Islet precursor cell (in vitro differentiated cells): Measurements from ENCODE around the gene SLC25A22.

ENCODE experiments used
- DNase-seq: peaks from one replicate; pipeline ENCODE4 v3.0.0-alpha.2; 2018

SLC25A22 gene

GRCh38 chr11:821512-822371 is 23.7 kb upstream of the SLC25A22 start:
- DNase-seq = no peak

GRCh38 chr11:820655-821511 is 22.8 kb upstream of the SLC25A22 start:
- no peak for DNase-seq

- peak; percentile 87 for DNase-seq
These were observed 22.0 kb upstream of the SLC25A22 start for GRCh38 chr11:819943-820649.

- DNase-seq = peak; percentile 93
These were observed 21.2 kb upstream of the SLC25A22 start for GRCh38 chr11:819129-819931.

- no peak for DNase-seq
These were observed 20.5 kb upstream of the SLC25A22 start, which contains the start of gene PNPLA2 for GRCh38 chr11:818396-819128. PNPLA2 (plus strand) TSS chr11:818914; CDS start chr11:819719, 805 bp downstream.

- no peak for DNase-seq
These were observed 18.3 kb upstream of the SLC25A22 start for GRCh38 chr11:816433-816779.

- DNase-seq = no peak
These were observed 17.8 kb upstream of the SLC25A22 start for GRCh38 chr11:815675-816432.

GRCh38 chr11:813456-814096 is 15.5 kb upstream of the SLC25A22 start:
- DNase-seq = no peak

- DNase-seq = no peak
These were observed 15.0 kb upstream of the SLC25A22 start for GRCh38 chr11:813072-813455.

GRCh38 chr11:812390-812789 is 14.3 kb upstream of the SLC25A22 start:
- DNase-seq = no peak

- no peak for DNase-seq
These were observed 13.6 kb upstream of the SLC25A22 start for GRCh38 chr11:811446-812245.

- no peak for DNase-seq
These were observed 12.0 kb upstream of the SLC25A22 start for GRCh38 chr11:810040-810567.

- peak; percentile 98 for DNase-seq
These were observed 11.4 kb upstream of the SLC25A22 start, which contains the start of gene RPLP2 for GRCh38 chr11:809287-810039. RPLP2 (plus strand) TSS chr11:809967; CDS start chr11:810235, 268 bp downstream.

- no peak for DNase-seq
These were observed 10.6 kb upstream of the SLC25A22 start for GRCh38 chr11:808427-809286.

- DNase-seq = no peak
These were observed 6.5 kb upstream of the SLC25A22 start for GRCh38 chr11:804599-804964.

GRCh38 chr11:803770-804598 is 5.9 kb upstream of the SLC25A22 start:
- DNase-seq = no peak

- no peak for DNase-seq
These were observed 5.3 kb upstream of the SLC25A22 start for GRCh38 chr11:803467-803742.
